ENCODE measurements around the gene SPIRE2. TPM values are rescaled to one million over a fixed set of nuclear protein-coding genes. Genes with fewer than 3 reads are reported as not detected.
"Not testable (repeated sequence)": the region's sequence is repeated elsewhere in the genome, so short reads cannot be mapped to it uniquely, and the experiment has no call there.

SPIRE2 gene
- total and polyA plus RNA-seq, 2 donors (not counting 1 experiment from before 2014, with no cell fraction given), result 0.59 to 3.8 TPM

DNA sequence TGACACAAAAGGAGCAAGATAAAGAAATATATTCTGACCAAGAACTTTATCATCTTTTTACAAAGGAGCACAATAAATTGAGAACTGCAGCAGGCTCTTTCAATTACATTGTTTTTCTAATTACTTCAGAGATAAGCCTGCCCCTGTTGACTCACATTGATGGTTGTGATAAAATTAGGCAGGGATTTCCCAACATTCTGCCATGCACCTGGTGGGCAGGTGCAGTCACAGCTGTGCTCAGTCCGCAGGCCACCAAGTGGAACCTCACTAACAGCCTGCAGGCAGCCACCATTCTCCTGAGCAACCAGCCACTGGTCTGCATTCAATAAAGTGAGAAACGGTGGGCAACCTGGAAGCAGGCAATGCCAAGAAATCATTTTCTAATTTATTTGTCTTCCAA, 17.0 kb upstream of the SPIRE2 start:
- Histone ChIP-seq H3K4me1 (ENCODE audit: control insufficient read depth, extremely low read depth, insufficient read depth, low read length) (no peaks in the 10 kb centered on the region), H3K4me3 (replicated peaks in 1 of 4; ENCODE audit: control extremely low read depth in 1 of 4, insufficient read depth in 1 of 4, low read depth in 3 of 4, low read length in 4 of 4) (no peak overlapping the region), H3K36me3 (ENCODE audit: control insufficient read depth, insufficient read depth, low read length) (no peaks in the 10 kb centered on the region), H3K9me3 (ENCODE audit: control insufficient read depth, insufficient read depth, low read depth, low read length) (no peaks in the 10 kb centered on the region), H2AFZ (ENCODE audit: low read length) (no peak overlapping the region), H3K4me2 (ENCODE audit: extremely low read depth, insufficient read depth, low read length) (no peak overlapping the region), H3K27ac (ENCODE audit: insufficient read depth, low read length) (no peak overlapping the region), H3K79me2 (ENCODE audit: control insufficient read depth, insufficient read depth, low read length) (peaks cover 20% of the 10 kb centered on the region), H3K9ac (ENCODE audit: insufficient read depth, low read length) (no peak overlapping the region), H3K27me3 (ENCODE audit: control insufficient read depth, insufficient read depth, low read length) (no peaks in the 10 kb centered on the region), H4K20me1 (ENCODE audit: control insufficient read depth, extremely low read depth, insufficient read depth, low read length) (no peaks in the 10 kb centered on the region)
- no peak for TF ChIP-seq CTCF (conservative IDR thresholded peaks at IDR 0.05 in 1 of 2, IDR thresholded peaks at IDR 0.05 in 1 of 2; ENCODE audit: low read depth in 1 of 2, low read length in 2 of 2)
- no peak for TF ChIP-seq EZH2 (IDR thresholded peaks at IDR 0.05; ENCODE audit: low read length, missing control alignments)
- no peak for DNase-seq (ENCODE audit: low read depth in 2 of 2)

- peaks cover 20% of the 10 kb centered on the region for H3K79me2 ChIP-seq (ENCODE audit: control insufficient read depth, insufficient read depth, low read length)
- H3K9me3 ChIP-seq (ENCODE audit: control insufficient read depth, insufficient read depth, low read depth, low read length), result no peaks in the 10 kb centered on the region
- TF ChIP-seq EZH2 (IDR thresholded peaks at IDR 0.05; ENCODE audit: low read length, missing control alignments) (no peak), CTCF (conservative IDR thresholded peaks at IDR 0.05 in 1 of 2, IDR thresholded peaks at IDR 0.05 in 1 of 2; ENCODE audit: low read depth in 1 of 2, low read length in 2 of 2) (no peak)
- H3K4me2 ChIP-seq (ENCODE audit: extremely low read depth, insufficient read depth, low read length), result peak overlapping the region; percentile 97
- H3K9ac ChIP-seq (ENCODE audit: insufficient read depth, low read length), result peak overlapping the region; percentile 86
- no peaks in the 10 kb centered on the region for H4K20me1 ChIP-seq (ENCODE audit: control insufficient read depth, extremely low read depth, insufficient read depth, low read length)
- peak overlapping the region; percentile 68 for H2AFZ ChIP-seq (ENCODE audit: low read length)
- H3K36me3 ChIP-seq (ENCODE audit: control insufficient read depth, insufficient read depth, low read length), result no peaks in the 10 kb centered on the region
- H3K27me3 ChIP-seq (ENCODE audit: control insufficient read depth, insufficient read depth, low read length), result no peaks in the 10 kb centered on the region
- peak overlapping the region; percentile 59 to 84 (median 74) for H3K4me3 ChIP-seq (replicated peaks in 1 of 4; ENCODE audit: control extremely low read depth in 1 of 4, insufficient read depth in 1 of 4, low read depth in 3 of 4, low read length in 4 of 4)
- DNase-seq (ENCODE audit: low read depth in 2 of 2), result no peak
- H3K27ac ChIP-seq (ENCODE audit: insufficient read depth, low read length), result peak overlapping the region; percentile 47
- H3K4me1 ChIP-seq (ENCODE audit: control insufficient read depth, extremely low read depth, insufficient read depth, low read length), result no peaks in the 10 kb centered on the region
Observed at GRCh38 chr16:89815639-89816348, 12.5 kb upstream of the SPIRE2 start.

GRCh38 chr16:89818851-89819403, 9.3 kb upstream of the SPIRE2 start:
- H3K4me1 ChIP-seq (ENCODE audit: control insufficient read depth, extremely low read depth, insufficient read depth, low read length); H3K4me2 ChIP-seq (ENCODE audit: extremely low read depth, insufficient read depth, low read length); H2AFZ ChIP-seq (ENCODE audit: low read length); H3K36me3 ChIP-seq (ENCODE audit: control insufficient read depth, insufficient read depth, low read length); H3K9me3 ChIP-seq (ENCODE audit: control insufficient read depth, insufficient read depth, low read depth, low read length); H3K4me3 ChIP-seq (replicated peaks in 1 of 4; ENCODE audit: control extremely low read depth in 1 of 4, insufficient read depth in 1 of 4, low read depth in 3 of 4, low read length in 4 of 4); H3K27me3 ChIP-seq (ENCODE audit: control insufficient read depth, insufficient read depth, low read length); H3K9ac ChIP-seq (ENCODE audit: insufficient read depth, low read length); H3K27ac ChIP-seq (ENCODE audit: insufficient read depth, low read length); DNase-seq (ENCODE audit: low read depth in 2 of 2); H4K20me1 ChIP-seq (ENCODE audit: control insufficient read depth, extremely low read depth, insufficient read depth, low read length): not testable (repeated sequence)
- peaks cover 15% of the 10 kb centered on the region for H3K79me2 ChIP-seq (ENCODE audit: control insufficient read depth, insufficient read depth, low read length)

DNA sequence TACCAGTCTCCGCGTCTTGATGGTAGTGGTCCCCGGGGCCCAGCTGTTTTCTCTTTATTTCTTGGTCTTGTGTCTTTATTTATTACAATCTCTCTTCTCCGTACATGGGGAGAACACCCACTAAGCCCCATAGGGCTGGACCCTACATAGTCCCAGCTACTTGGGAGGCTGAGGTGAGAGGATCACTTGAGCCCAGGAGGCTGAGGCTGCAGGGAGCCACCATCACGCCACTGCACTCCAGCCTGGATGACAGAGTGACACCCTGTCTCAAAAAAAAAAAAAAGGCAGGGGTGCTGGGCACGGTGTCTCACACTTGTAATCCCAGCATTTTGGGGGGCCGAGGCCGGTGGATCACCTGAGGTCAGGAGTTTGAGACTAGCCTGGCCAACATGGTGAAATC, 8.8 kb upstream of the SPIRE2 start:
- H3K79me2 ChIP-seq (ENCODE audit: control insufficient read depth, insufficient read depth, low read length), result peaks cover 11% of the 10 kb centered on the region
- not testable (repeated sequence) for H3K4me2 ChIP-seq (ENCODE audit: extremely low read depth, insufficient read depth, low read length); H2AFZ ChIP-seq (ENCODE audit: low read length); H3K27ac ChIP-seq (ENCODE audit: insufficient read depth, low read length); H3K9me3 ChIP-seq (ENCODE audit: control insufficient read depth, insufficient read depth, low read depth, low read length); H4K20me1 ChIP-seq (ENCODE audit: control insufficient read depth, extremely low read depth, insufficient read depth, low read length); H3K27me3 ChIP-seq (ENCODE audit: control insufficient read depth, insufficient read depth, low read length); H3K4me3 ChIP-seq (replicated peaks in 1 of 4; ENCODE audit: control extremely low read depth in 1 of 4, insufficient read depth in 1 of 4, low read depth in 3 of 4, low read length in 4 of 4); H3K36me3 ChIP-seq (ENCODE audit: control insufficient read depth, insufficient read depth, low read length); H3K9ac ChIP-seq (ENCODE audit: insufficient read depth, low read length); DNase-seq (ENCODE audit: low read depth in 2 of 2); H3K4me1 ChIP-seq (ENCODE audit: control insufficient read depth, extremely low read depth, insufficient read depth, low read length)

Data from fibroblast of lung (primary cell).